ENCODE measurements around the gene FBRSL1. TPM values are rescaled to one million over a fixed set of nuclear protein-coding genes. Genes with fewer than 3 reads are reported as not detected.

The FBRSL1 gene
- total RNA-seq, 1 donor, result 3.9 TPM

- no peak overlapping the region for H3K4me3 ChIP-seq (ENCODE audit: low read depth, low read length)
- TF ChIP-seq, protein P1, sequence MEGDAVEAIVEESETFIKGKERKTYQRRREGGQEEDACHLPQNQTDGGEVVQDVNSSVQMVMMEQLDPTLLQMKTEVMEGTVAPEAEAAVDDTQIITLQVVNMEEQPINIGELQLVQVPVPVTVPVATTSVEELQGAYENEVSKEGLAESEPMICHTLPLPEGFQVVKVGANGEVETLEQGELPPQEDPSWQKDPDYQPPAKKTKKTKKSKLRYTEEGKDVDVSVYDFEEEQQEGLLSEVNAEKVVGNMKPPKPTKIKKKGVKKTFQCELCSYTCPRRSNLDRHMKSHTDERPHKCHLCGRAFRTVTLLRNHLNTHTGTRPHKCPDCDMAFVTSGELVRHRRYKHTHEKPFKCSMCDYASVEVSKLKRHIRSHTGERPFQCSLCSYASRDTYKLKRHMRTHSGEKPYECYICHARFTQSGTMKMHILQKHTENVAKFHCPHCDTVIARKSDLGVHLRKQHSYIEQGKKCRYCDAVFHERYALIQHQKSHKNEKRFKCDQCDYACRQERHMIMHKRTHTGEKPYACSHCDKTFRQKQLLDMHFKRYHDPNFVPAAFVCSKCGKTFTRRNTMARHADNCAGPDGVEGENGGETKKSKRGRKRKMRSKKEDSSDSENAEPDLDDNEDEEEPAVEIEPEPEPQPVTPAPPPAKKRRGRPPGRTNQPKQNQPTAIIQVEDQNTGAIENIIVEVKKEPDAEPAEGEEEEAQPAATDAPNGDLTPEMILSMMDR (IDR thresholded peaks at IDR 0.05; ENCODE audit: insufficient read depth, low read depth, low read length), result no peak
- no peak for DNase-seq (ENCODE audit: low read depth)
These were observed 56.7 kb downstream of the FBRSL1 start for GRCh38 chr12:132546647-132547046.

GRCh38 chr12:132547205-132547740 is 57.3 kb downstream of the FBRSL1 start:
- no peak for DNase-seq (ENCODE audit: low read depth)
- no peak overlapping the region for H3K4me3 ChIP-seq (ENCODE audit: low read depth, low read length)
- TF ChIP-seq, protein P1 (IDR thresholded peaks at IDR 0.05; ENCODE audit: insufficient read depth, low read depth, low read length), result no peak

DNA sequence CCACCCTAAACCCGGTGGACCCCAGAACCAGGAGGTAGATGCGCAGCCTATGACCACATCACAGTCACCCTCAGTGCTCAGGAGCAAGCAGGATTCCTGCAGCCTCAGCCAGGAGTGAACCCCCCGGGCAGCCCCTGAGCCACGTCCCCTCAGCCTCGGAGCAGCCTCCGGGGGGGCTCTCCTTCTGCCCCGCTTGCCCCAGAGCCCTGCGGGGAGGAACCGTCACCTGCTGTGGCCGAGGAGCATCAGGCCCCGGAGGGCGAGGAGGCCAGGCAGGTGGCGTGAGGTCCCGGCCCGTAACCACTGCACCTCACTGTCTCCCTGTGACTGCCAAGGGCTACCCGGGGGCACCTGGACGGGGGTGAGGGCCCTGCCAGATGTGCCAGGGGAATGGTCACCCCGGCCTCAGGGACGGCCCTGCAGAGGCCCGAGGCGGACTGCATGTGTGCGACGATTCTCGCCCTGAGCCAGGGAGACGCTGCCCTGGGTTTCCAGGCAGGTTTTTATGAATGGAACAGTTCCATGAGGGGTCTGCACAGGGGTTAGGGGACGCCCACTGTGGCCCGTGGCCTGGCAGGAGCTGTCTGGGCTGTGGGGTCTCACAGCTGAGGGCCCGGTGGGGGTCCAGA is 58.6 kb downstream of the FBRSL1 start:
- TF ChIP-seq, protein P1 (IDR thresholded peaks at IDR 0.05; ENCODE audit: insufficient read depth, low read depth, low read length), result no peak
- no peak overlapping the region for H3K4me3 ChIP-seq (ENCODE audit: low read depth, low read length)
- no peak for DNase-seq (ENCODE audit: low read depth)

DNA sequence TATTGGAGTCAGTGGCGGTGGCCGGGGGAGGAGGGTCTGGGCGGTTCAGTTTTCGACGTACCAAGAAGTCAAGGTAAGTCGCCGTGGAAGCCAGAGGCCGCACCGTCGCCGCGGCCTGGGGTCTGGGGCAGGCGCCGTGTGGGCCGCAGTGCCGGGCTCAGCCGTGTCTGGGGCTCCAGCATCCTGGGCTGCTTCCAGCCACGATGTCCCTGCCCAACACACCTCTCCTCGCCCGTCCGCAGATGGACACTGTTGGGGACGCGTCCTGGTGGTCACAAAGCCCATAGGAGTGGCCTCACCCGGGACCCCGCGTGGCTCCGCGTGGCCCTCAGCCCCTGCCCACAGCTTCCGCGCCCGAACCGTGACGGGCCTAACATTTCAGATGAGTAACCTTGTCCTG is 59.1 kb downstream of the FBRSL1 start:
- TF ChIP-seq, protein P1 (IDR thresholded peaks at IDR 0.05; ENCODE audit: insufficient read depth, low read depth, low read length), result no peak
- no peak for DNase-seq (ENCODE audit: low read depth)
- H3K4me3 ChIP-seq (ENCODE audit: low read depth, low read length), result no peak overlapping the region

DNA sequence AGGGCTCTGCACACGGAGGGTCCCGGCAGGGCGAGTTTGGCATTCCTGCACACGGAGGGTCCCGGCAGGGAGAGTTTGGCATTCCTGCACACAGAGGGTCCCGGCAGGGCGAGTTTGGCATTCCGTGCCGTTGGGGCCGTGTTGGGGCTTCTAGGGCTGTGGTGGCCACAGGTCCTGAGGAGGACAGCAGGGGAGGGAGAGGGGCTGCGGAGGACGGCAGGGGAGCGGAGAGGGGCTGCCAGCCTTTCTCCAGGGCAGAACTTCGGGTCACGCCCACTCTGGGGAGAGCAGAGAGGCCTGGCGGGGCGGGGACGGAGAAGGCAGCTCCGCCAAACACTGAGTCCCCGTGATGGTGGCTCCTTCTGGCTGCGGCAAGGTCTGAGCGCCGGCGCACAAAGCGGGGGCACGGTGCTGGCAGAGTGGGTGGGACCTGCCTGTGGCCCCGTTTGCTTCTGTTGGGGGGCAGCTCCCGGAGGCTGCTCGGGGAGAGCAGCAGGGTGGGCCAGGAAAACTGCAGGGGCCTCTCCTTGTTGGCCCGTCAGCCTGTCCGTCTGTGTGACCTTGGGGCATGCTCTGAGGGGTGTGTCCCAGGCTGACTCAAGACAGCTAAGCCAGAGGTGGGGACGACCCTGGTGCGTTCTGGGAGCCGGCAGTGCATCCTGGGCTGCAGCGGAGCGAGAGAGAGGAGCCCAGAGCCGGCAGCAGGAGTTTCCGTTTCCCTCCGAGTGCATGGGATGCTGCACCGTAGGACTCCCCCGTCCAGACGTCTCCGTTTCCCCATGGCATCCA is 60.3 kb downstream of the FBRSL1 start:
- TF ChIP-seq, protein P1 (IDR thresholded peaks at IDR 0.05; ENCODE audit: insufficient read depth, low read depth, low read length), result no peak
- no peak for DNase-seq (ENCODE audit: low read depth)

GRCh38 chr12:132550830-132551640 is 61.1 kb downstream of the FBRSL1 start:
- H3K4me3 ChIP-seq (ENCODE audit: low read depth, low read length), result no peak overlapping the region
- no peak for DNase-seq (ENCODE audit: low read depth)
- TF ChIP-seq, protein P1 (IDR thresholded peaks at IDR 0.05; ENCODE audit: insufficient read depth, low read depth, low read length), result no peak

More for the DNA sequence above, 60.3 kb downstream of the FBRSL1 start:
- no peak overlapping the region for H3K4me3 ChIP-seq (ENCODE audit: low read depth, low read length)

Data from fibroblast of villous mesenchyme (primary cell).